H1 (cell line): ENCODE data around the gene PTGES. TPM values are rescaled to one million over a fixed set of nuclear protein-coding genes. Genes with fewer than 3 reads are reported as not detected.

Experiments used
- ASH2L ChIP-seq: fragments of 200-600, 300-600 bp; sonication (generic); IDR thresholded peaks from one replicate; pipeline ENCODE4 v1.7.1; 2017; ENCODE audit warnings: low read length
- CBX5 ChIP-seq: fragments of 300-800, 300-1000 bp; sonication (generic); IDR thresholded peaks from 2 replicates; pipeline ENCODE4 v1.7.1; 2016; ENCODE audit warnings: antibody characterized with exemption, low read length, low read depth
- CEBPB ChIP-seq: IDR thresholded peaks from 2 replicates; pipeline ENCODE4 v1.6.1; 2012; ENCODE audit warnings: low read depth, low read length
- CTCF ChIP-seq, 3 experiments: IDR thresholded peaks; 1 replicate in 2 of 3; 2 replicates in 1 of 3; pipeline versions ENCODE4 v1.5.1 to v1.6.1; 2011; ENCODE audit warnings: low read length in 3 of 3, mild to moderate bottlenecking in 3 of 3, inconsistent platforms in 2 of 3, low read depth in 1 of 3, moderate library complexity in 1 of 3; ENCODE audit not compliant: insufficient read depth in 1 of 3; ENCODE audit errors: control extremely low read depth in 1 of 3
- FOSL1 ChIP-seq: IDR thresholded peaks from 2 replicates; pipeline ENCODE4 v1.6.1; 2011; ENCODE audit warnings: mild to moderate bottlenecking, low read depth, low read length, moderate library complexity; ENCODE audit not compliant: insufficient read depth
- HDAC6 ChIP-seq: IDR thresholded peaks from one replicate; pipeline ENCODE4 v1.7.1; 2012; ENCODE audit warnings: low read depth, mild to moderate bottlenecking, inconsistent platforms, low read length, moderate library complexity
- RAD21 ChIP-seq, 2 experiments: IDR thresholded peaks in 1 of 2; conservative IDR thresholded peaks in 1 of 2; 2 replicates each; pipeline ENCODE4 v1.6.1; 2011; ENCODE audit warnings: low read depth in 2 of 2, low read length in 2 of 2, improper control_type of control experiment in 1 of 2, inconsistent platforms in 1 of 2, mild to moderate bottlenecking in 1 of 2, moderate library complexity in 1 of 2
- SP2 ChIP-seq: IDR thresholded peaks from 2 replicates; pipeline ENCODE4 v1.6.1; 2012; ENCODE audit warnings: mild to moderate bottlenecking, low read length, inconsistent platforms
- TAF1 ChIP-seq: IDR thresholded peaks from 2 replicates; pipeline ENCODE4 v1.6.1; 2011; ENCODE audit warnings: mild to moderate bottlenecking, low read depth, low read length
- TBP ChIP-seq: IDR thresholded peaks from 2 replicates; pipeline ENCODE4 v1.6.1; 2011; ENCODE audit warnings: low read depth, low read length, improper control_type of control experiment
- ZNF274 ChIP-seq: IDR thresholded peaks from 2 replicates; pipeline ENCODE4 v1.7.0; 2012; ENCODE audit warnings: low read length, borderline replicate concordance; ENCODE audit errors: extremely low read depth
- polyA plus RNA-seq, 7 experiments: library from polyadenylated mRNA; depleted of rRNA in 3 of 7; stranded (reverse) in 5 of 7; unstranded in 2 of 7; fragments of >200 nt in 5 of 7; fragments of 200-250 nt in 2 of 7; gene quantifications; 1 replicate in 5 of 7; 2 replicates in 1 of 7; 4 replicates in 1 of 7; pipeline versions ENCODE4 v1.2.1 to v1.2.3, GENCODE V29; 2011 to 2013; ENCODE audit warnings: missing spikeins in 2 of 7, mixed read lengths in 2 of 7
- total RNA-seq: library from RNA; stranded (reverse); fragmentation: NEBNext Ultra II Directional; extraction: Animal tissue kit (Norgen Biotek cat#: 25700); gene quantifications from 2 replicates; pipeline ENCODE4 v1.2.1, GENCODE V29; 2021

Gene PTGES
- total and polyA plus RNA-seq, 2 of the 8 experiments (the other 6 are each of a cell fraction or from before 2014, with no cell fraction given): 3.2 to 5.1 TPM

DNA sequence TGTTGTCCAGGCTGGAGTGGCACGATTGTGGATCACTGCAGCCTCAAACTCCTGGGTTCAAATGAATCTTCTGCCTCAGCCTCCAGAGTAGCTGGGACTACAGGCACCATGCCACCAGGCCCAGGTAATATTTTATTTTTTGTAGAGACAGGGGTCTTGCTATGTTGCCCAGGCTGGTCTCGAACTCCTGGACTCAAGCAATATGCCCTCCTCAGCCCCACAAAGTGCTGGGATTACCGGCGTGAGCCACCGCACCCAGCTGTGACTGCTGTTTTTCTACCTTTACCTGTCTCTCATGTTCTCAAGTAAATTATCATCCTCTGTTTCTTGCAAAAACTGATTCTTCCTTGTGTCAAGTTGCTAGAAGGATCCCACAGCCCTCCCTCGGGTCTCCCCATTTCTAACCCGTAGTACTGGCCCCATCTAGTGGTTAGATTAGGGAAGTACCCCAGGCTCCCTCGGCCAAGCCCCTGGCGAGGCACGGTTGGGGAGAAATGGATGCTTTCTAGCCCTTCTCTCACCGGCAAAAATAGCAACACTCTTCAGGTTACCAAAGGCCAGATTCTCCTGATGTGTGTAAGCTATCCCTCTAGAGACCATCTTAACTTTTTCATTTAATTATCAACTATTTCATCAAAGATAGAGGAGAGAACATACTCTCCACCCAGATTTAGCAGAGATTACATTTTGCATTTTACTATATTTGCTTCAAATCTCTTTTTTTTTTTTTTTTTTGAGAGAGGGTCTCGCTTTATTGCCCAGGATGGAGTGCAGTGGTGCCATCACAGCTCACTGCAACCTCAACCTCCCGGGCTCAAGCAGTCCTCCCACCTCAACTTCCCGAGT is 30.9 kb upstream of the PTGES start (continued):
- 0 out of 2 replicates have a peak, but pooled peaks have one; percentile 15 for TF ChIP-seq TBP
- no peak for TF ChIP-seq FOSL1
- TF ChIP-seq ASH2L: no peak
- TF ChIP-seq SP2: no peak
- no peak for TF ChIP-seq CBX5
- no peak for TF ChIP-seq TAF1
- TF ChIP-seq CEBPB: peak; percentile 15; the same call in 1 of the 2 replicates
- no peak for TF ChIP-seq HDAC6
- TF ChIP-seq ZNF274: no peak
- TF ChIP-seq CTCF (IDR thresholded peaks at IDR 0.05; ENCODE audit: control extremely low read depth in 1 of 3, insufficient read depth in 1 of 3, low read depth in 1 of 3, low read length in 3 of 3): peak; percentile 82 to 93 (median 89)
- TF ChIP-seq RAD21 (IDR thresholded peaks at IDR 0.05 in 1 of 2, conservative IDR thresholded peaks at IDR 0.05 in 1 of 2; ENCODE audit: low read depth in 2 of 2, low read length in 2 of 2): peak; percentile 98
